ENCODE results near the gene ETS1.

The ETS1 gene

DNA sequence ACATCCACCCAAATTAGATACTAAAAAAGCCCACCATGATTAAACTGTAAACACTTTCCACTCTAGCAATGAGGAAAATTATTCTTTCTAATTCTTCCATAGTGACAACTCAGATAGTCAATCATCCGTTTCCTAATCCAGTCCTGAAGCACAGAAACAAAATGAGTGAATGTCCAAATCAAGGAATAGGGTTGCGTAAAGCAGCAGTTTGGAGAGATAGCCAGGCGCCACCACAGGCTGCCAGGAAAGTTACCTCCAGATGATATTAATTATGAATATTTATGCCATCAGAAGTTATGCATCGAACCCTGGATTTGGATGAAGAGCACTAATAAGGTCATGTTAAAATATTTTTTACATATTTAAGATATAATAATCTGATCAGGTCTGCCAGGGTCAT, 63.2 kb downstream of the ETS1 start:
- H3K27me3 Mint-ChIP-seq = no peaks in the 10 kb centered on the region
- no peak overlapping the region for H3K27ac Mint-ChIP-seq
- H3K4me1 Mint-ChIP-seq = peaks cover 21% of the 10 kb centered on the region
- DNase-seq (ENCODE audit: low spot score in 2 of 2) (no peak), ATAC-seq (ENCODE audit: low read depth) (no peak)
- H3K9me3 Mint-ChIP-seq = no peaks in the 10 kb centered on the region
- H3K36me3 Mint-ChIP-seq = peaks cover 7% of the 10 kb centered on the region
- no peak overlapping the region for H3K4me3 Mint-ChIP-seq

DNA sequence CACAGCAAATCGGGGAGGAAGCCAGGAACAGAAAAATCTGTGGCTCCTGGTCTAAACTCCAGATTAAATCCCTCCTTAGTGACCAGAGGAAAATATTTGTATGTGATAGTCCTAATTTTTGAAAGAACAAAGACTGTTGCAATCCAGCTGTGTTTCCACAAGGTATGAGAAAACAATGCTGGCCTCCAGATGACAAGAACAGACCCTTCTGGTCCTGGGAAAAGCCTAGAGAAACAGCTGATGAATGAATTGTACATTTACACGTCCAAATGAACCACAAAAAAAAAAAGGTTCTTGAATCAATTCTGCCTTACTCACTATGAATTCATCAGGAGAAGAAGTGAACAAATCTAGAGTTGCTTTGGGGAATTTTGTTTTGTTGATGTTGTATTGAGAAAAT, 63.7 kb downstream of the ETS1 start:
- Mint-ChIP-seq H3K4me3 (peak overlapping the region; percentile 22), H3K36me3 (peaks cover 7% of the 10 kb centered on the region), H3K4me1 (peaks cover 25% of the 10 kb centered on the region), H3K27ac (peak overlapping the region; percentile 94), H3K27me3 (no peaks in the 10 kb centered on the region), H3K9me3 (no peaks in the 10 kb centered on the region)
- ATAC-seq (ENCODE audit: low read depth) = no peak
- DNase-seq (ENCODE audit: low spot score in 2 of 2) = no peak

DNA sequence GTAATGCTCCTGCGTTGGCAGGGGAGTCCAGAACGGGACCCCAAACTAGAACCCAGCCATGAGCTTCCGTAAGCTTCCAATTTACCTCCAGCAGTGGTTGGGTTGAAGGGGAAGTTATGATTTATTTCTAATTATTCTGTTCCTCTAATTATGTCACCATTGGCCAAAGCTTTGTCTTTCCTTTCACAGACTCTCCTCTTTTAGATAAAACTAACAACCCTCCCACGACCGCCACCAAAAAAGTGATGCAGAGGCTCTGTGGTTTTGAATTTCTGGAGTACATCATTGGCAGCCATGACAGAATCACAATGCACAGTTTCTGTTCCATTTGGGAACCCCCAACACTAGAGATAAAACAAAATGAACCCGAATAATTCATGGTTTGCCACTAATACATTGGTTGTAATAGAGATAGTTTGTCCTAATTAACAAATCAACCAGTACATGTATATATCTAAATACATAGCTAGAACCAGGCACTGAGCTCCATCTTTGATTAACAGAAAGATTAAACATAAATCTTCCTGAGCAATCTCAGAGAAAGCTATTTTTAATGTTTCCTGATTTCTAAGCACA, 64.3 kb downstream of the ETS1 start:
- H3K36me3 Mint-ChIP-seq = peaks cover 7% of the 10 kb centered on the region
- DNase-seq (ENCODE audit: low spot score in 2 of 2) = peak in 1 of 2 donors; percentile 35
- H3K27ac Mint-ChIP-seq = peak overlapping the region; percentile 94
- peaks cover 29% of the 10 kb centered on the region for H3K4me1 Mint-ChIP-seq
- no peaks in the 10 kb centered on the region for H3K27me3 Mint-ChIP-seq
- peak overlapping the region; percentile 99 for H3K4me3 Mint-ChIP-seq
- no peaks in the 10 kb centered on the region for H3K9me3 Mint-ChIP-seq
- ATAC-seq (ENCODE audit: low read depth) = peak; percentile 30

DNA sequence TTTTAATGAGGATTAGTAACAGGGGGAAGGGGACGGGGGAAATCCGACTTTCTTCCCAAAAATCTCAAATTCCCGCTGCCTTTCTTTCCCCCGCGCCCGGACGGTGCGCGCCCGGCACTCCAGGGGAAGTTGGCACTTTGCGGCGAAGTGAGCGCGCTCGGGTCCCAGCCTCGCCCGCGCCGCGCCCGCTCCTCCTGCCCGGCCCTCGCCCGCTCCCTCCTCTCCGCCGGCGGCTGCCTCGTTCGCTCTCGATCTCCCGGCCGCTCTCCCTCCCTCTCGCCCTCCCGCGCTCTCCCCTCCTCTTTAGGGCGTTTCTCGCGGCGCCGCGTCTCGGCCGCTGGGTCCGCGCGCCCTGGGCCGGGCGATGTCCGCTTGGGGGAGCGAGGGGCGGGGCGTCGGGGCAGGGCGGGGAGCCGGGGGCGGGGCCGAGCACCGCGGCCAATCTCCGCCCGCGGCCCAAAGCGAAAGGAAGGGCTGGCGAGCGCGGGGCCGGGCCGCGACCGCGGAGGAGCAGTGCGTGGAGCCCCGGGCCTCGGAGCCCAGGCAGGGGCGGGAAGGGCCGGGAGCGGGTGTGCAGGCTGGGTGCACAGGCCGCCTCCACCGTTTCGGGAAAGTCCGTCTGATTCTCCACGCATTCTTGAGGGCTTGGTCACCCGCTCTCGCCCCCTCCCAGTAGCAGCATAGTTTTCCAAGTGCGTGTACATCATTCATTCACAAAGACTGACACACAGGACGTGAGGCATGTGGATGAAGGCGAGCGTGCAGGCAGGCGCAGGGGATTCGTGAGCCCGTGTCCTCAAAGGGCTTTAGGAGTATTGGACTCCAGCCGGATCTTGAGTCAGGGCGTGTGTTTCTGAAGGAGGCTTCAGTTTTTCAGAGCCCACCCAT, 65.1 kb downstream of the ETS1 start:
- Mint-ChIP-seq H3K27ac (peak overlapping the region; percentile 94), H3K4me3 (peak overlapping the region; percentile 99), H3K27me3 (no peaks in the 10 kb centered on the region), H3K4me1 (peaks cover 32% of the 10 kb centered on the region), H3K9me3 (no peaks in the 10 kb centered on the region), H3K36me3 (peaks cover 12% of the 10 kb centered on the region)
- DNase-seq (ENCODE audit: low spot score in 2 of 2) = peak; percentile 81 to 86
- ATAC-seq (ENCODE audit: low read depth) = peak; percentile 83

DNA sequence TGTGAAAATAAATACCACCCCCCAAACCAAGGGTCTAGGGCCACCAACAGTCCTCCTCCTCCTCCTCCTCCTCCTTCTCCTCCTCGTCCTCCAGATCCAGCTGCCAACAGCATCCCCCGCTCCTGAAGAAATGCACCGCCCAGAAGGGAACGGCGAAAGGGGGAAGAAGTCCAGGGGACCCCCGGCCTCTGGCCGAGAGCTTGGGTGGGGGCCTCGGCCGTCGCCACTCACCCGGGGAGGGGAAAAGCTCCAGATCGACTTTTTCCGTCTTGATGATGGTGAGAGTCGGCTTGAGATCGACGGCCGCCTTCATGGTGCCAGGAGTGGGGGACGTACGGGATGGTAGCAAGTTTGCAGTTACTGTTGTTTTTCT, 65.7 kb downstream of the ETS1 start:
- ATAC-seq (ENCODE audit: low read depth) = peak; percentile 4
- peaks cover 15% of the 10 kb centered on the region for H3K36me3 Mint-ChIP-seq
- DNase-seq (ENCODE audit: low spot score in 2 of 2) = peak in 1 of 2 donors; percentile 21
- peak overlapping the region; percentile 99 for H3K4me3 Mint-ChIP-seq
- H3K4me1 Mint-ChIP-seq = peaks cover 36% of the 10 kb centered on the region
- H3K27ac Mint-ChIP-seq = peak overlapping the region; percentile 94
- H3K27me3 Mint-ChIP-seq = no peaks in the 10 kb centered on the region
- no peaks in the 10 kb centered on the region for H3K9me3 Mint-ChIP-seq

DNA sequence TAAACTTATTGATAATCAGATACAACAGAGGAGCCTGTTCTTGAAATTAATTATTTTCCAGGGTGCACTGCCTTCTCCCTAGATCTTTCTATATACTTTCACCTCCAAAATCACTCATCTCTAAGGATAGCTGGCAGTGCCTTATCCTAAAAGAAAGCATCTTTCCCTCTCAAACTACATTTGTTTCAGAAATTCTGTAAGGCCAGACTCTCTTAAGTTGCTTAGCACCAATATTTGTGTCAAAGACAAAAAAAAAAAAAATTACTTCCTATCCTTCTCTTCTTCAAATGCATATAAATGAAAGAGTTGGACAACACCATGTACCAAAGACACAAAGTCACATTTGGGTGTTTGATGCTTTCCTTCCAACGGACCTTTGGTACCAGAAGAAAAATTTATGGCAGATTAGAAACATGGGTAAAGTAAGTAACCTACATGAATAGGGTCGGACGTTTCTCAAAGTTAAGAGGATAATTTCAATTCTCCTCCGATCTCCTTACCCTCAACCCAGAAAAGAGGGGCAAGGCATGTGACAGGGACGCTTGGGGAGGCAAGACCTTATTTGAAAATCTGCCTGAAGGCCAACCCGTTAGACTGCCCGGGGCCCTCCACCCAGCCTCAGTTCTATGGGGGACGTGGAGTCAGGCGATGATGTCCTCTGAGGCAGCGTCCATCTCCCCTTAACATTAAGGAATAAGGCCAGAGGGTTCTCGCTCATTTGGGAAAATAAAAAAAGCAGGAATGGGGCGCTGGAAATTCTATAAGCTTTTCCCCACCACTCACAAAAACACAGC, 66.3 kb downstream of the ETS1 start:
- Mint-ChIP-seq H3K9me3 (no peaks in the 10 kb centered on the region), H3K4me3 (peak overlapping the region; percentile 99), H3K27ac (peak overlapping the region; percentile 94), H3K36me3 (peaks cover 16% of the 10 kb centered on the region), H3K4me1 (peaks cover 42% of the 10 kb centered on the region), H3K27me3 (no peaks in the 10 kb centered on the region)
- DNase-seq (ENCODE audit: low spot score in 2 of 2) = peak in 1 of 2 donors; percentile 8
- ATAC-seq (ENCODE audit: low read depth) = no peak

DNA sequence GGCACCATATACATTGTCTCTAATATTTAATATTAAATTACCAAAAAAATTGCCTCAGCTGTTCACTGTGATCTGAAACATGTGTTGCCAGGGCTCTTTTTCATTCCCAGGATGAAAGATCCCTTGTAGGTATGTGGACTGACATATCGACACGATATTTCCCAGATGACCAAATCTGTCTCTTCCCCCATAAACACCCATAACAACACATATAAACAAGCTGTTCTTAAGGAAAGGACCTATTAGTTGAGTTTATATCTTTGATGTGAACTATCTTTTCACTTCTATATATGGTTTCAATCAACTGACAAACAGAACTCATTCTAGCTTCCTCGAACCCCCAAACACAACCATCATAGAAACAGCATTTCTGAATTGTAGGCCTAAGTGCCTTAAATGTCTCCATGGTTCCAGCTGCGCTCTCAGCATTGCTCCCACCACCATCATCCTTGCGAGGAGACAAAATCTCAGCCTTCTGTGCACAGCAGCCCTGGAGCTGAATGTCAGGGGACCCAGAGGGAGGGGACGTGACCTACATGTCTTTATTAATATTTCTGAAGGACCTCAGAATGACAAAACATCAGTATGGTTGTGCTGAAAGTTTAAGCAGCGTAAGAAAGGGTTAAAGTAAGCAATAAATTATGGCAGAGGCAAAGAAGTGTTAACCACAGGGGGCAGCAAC, 67.0 kb downstream of the ETS1 start:
- Mint-ChIP-seq H3K9me3 (no peaks in the 10 kb centered on the region), H3K27me3 (no peaks in the 10 kb centered on the region), H3K4me3 (peak overlapping the region; percentile 99), H3K36me3 (peaks cover 21% of the 10 kb centered on the region), H3K27ac (peak overlapping the region; percentile 94), H3K4me1 (peaks cover 49% of the 10 kb centered on the region)
- DNase-seq (ENCODE audit: low spot score in 2 of 2) (peak in 1 of 2 donors; percentile 32), ATAC-seq (ENCODE audit: low read depth) (peak; percentile 11)

DNA sequence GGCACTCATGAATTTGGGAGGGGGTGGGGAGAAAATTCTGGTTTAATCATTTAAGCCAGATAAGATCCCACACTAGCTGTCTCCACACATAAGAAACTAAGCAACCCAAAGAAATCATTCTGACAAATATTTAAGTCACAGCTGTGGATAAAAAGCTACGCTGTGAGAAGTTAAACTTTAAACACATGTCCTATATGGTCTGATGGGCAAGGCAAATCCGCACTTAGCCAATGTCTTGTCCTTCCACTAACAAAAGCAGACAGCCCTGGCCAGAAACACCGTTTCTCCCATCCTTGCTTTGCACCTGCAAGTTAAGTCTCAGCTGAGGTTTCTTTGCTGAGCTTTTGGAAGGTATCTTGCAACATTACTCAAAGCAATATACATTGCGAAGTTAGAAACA, 68.0 kb downstream of the ETS1 start:
- DNase-seq (ENCODE audit: low spot score in 2 of 2) = no peak
- ATAC-seq (ENCODE audit: low read depth) = no peak
- peak overlapping the region; percentile 99 for H3K4me3 Mint-ChIP-seq
- H3K36me3 Mint-ChIP-seq = peaks cover 23% of the 10 kb centered on the region
- H3K27ac Mint-ChIP-seq = peak overlapping the region; percentile 94
- peaks cover 56% of the 10 kb centered on the region for H3K4me1 Mint-ChIP-seq
- H3K27me3 Mint-ChIP-seq = no peaks in the 10 kb centered on the region
- H3K9me3 Mint-ChIP-seq = no peaks in the 10 kb centered on the region

DNA sequence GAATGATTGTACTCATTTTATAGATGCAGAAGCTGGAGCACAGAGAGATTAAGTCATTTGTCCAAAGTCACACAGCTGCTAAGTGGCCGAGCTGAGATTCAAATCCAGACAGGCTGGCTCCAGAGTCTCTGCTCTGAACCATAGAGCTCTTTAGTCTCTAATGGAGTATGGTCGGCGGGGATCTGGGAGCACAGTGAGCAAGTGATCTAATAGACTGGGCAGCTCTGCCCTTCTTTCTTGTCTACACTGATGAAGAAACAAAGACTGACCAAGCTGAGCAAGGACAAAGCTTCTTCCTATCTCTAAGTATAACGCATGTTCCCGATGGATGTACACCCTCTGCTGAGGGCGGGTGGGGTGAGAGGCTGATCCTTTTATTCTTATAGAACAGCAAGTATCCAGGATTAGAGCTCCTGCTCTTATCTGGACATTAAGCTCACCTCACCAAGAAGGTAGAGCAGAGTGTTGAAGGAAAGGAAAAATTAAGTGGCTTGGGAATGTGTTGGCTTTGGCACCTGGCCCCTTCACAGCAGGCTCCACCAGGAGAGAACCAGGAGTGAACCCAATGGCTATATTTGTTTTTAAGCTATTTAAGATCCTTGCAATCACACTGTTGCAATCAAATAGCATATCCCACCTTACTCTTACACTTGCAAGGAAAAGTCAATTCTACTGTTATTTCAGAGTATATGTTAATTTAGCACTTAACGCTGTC, 68.7 kb downstream of the ETS1 start:
- ATAC-seq (ENCODE audit: low read depth) = no peak
- Mint-ChIP-seq H3K4me1 (peaks cover 58% of the 10 kb centered on the region), H3K9me3 (no peaks in the 10 kb centered on the region), H3K4me3 (peak overlapping the region; percentile 99), H3K36me3 (peaks cover 26% of the 10 kb centered on the region), H3K27ac (peak overlapping the region; percentile 94), H3K27me3 (no peaks in the 10 kb centered on the region)
- no peak for DNase-seq (ENCODE audit: low spot score in 2 of 2)

DNA sequence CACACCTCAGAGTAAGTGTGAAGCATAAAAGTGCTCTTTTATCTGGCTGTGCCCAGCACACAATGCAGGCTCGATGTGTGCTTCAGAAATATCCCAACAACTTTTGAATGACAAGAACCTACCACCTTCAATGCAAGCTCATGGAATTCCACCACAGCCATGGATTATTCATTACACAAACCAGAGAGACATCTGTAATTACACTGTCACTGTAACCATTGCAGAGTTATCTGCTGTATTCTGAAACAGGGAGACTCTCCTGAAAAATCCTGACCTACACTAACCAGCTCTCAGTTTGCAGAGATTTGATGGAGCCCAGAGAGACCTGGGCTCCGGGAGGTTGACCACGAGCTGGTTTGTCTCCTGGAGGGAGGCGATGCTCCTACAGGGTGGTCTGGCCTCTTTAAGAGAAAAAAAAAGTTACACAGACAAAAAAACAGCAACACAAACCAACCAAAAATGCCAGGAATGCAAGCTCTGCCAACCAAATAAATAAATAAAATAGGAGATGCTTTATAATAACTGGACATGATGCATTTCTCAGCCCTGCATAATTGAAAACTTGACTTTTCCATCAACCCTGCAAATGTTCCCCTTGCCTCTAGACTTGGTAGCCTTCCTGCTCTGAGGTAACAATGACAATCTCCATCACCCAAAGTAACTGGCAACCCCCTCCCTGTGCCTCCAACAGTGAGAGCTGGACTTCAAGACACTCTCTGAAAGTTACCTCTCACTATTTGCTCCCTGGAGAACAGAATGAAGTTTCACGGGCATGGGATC, 69.7 kb downstream of the ETS1 start:
- ATAC-seq (ENCODE audit: low read depth) = no peak
- Mint-ChIP-seq H3K9me3 (no peaks in the 10 kb centered on the region), H3K27me3 (no peaks in the 10 kb centered on the region), H3K4me3 (peak overlapping the region; percentile 99), H3K36me3 (peaks cover 31% of the 10 kb centered on the region), H3K4me1 (peaks cover 61% of the 10 kb centered on the region), H3K27ac (peak overlapping the region; percentile 94)
- DNase-seq (ENCODE audit: low spot score in 2 of 2) = no peak

DNA sequence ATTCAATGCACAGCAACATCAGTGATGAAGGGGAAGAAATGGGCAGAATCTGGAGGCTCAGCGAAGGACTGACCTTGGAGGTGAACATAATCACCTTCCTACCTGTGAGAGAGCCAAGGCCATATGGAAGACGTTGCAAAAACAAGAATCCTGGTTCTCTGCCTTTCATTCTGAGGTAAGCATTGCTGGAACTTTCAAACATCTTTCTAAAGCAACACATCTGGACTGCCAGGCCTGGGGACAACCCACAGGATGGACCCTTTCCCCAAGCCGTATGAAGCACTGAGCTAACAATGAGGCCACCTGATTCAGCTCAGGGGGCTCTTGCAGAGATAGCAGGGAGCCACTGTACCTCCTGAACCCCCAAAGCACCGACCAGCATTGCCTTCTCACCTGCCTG, 70.5 kb downstream of the ETS1 start:
- no peaks in the 10 kb centered on the region for H3K27me3 Mint-ChIP-seq
- peak overlapping the region; percentile 94 for H3K27ac Mint-ChIP-seq
- peaks cover 66% of the 10 kb centered on the region for H3K4me1 Mint-ChIP-seq
- H3K9me3 Mint-ChIP-seq = no peaks in the 10 kb centered on the region
- ATAC-seq (ENCODE audit: low read depth) (no peak), DNase-seq (ENCODE audit: low spot score in 2 of 2) (no peak)
- H3K4me3 Mint-ChIP-seq = peak overlapping the region; percentile 99
- H3K36me3 Mint-ChIP-seq = peaks cover 35% of the 10 kb centered on the region

DNA sequence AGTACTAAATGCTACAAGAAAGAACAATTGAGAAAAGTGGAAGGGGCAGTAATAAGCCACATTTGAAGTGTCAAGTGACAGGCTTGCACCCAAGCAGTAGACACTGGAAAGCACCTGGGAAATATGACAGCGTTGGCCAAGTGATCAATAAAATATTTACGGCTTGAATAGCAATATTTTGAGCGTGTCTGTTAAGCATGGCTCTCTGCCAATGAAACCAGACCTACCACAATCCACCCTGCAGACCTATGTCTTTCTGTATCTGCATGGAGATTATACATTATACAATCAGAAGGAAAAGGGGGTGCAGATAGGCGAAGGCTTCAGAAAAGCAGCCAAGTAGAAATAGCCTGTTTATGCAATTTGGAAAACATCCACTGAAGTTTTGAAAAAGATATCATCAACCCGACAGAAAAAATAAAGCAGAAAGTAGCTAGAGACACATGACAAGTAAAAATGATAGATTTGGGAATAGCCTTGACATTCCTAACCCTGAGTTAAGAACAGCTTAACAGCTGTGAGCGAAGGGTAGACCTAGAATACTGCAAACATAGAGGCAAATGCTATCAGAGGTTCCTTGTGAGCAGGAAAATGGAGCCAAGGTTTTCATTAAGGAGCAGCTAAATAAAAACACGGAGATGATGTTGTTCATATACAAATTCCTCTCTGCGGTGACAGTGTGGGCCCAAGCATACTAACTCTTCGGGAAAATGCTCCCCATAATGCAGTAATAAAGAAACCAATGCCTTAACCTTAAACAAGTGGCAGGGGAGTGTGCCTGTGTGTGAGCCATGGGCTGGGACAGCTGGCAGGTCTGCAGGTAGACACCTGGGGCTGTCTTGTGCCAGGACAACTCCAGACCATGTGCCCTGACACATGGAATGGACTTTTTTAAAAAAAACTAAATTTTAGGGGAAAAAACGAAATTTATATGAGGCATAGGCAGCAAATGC, 71.3 kb downstream of the ETS1 start:
- peak overlapping the region; percentile 99 for H3K4me3 Mint-ChIP-seq
- DNase-seq (ENCODE audit: low spot score in 2 of 2) (no peak), ATAC-seq (ENCODE audit: low read depth) (no peak)
- H3K27me3 Mint-ChIP-seq = no peaks in the 10 kb centered on the region
- peak overlapping the region; percentile 94 for H3K27ac Mint-ChIP-seq
- H3K9me3 Mint-ChIP-seq = no peaks in the 10 kb centered on the region
- H3K36me3 Mint-ChIP-seq = peaks cover 38% of the 10 kb centered on the region
- H3K4me1 Mint-ChIP-seq = peaks cover 72% of the 10 kb centered on the region
